HEK293T (cell line): ENCODE data around the gene ACTR1B.

Experiments used
- CTCF ChIA-PET: fragments of 350-600 bp; formaldehyde crosslinking; extraction: SDS; loops from one replicate; lab custom pipeline; 2021; ENCODE audit warnings: antibody characterized with exemption, inconsistent platforms; lab: Yijun Ruan, JAX
- POLR2A ChIA-PET: fragments of 350-600 bp; formaldehyde crosslinking; extraction: SDS; loops from one replicate; lab custom pipeline; 2020; ENCODE audit warnings: antibody characterized with exemption, inconsistent platforms; lab: Yijun Ruan, JAX
- DNase-seq: peaks from one replicate; pipeline ENCODE4 v3.0.0; 2012; ENCODE audit warnings: mixed read lengths; ENCODE audit errors: extremely low spot score
- ARNT ChIP-seq: fragments of 450-650 bp; IDR thresholded peaks from 2 replicates; pipeline ENCODE4 v1.6.1; 2017; ENCODE audit warnings: mild to moderate bottlenecking
- BHLHE40 ChIP-seq: fragments of 450-650 bp; IDR thresholded peaks from 2 replicates; pipeline ENCODE4 v1.6.1; 2016; ENCODE audit warnings: mild to moderate bottlenecking, moderate library complexity, borderline replicate concordance
- CTBP1 ChIP-seq: fragments of 450-650 bp; IDR thresholded peaks from 2 replicates; pipeline ENCODE4 v1.6.1; 2016; ENCODE audit warnings: borderline replicate concordance
- ELF4 ChIP-seq: fragments of 450-650 bp; IDR thresholded peaks from 2 replicates; pipeline ENCODE4 v1.6.1; 2017; ENCODE audit warnings: antibody characterized with exemption
- FOXA1 ChIP-seq: fragments of 450-650 bp; IDR thresholded peaks from 2 replicates; pipeline ENCODE4 v1.6.1; 2016; ENCODE audit warnings: mild to moderate bottlenecking
- FOXK2 ChIP-seq: fragments of 450-650 bp; IDR thresholded peaks from 2 replicates; pipeline ENCODE4 v1.6.1; 2016; ENCODE audit warnings: mild to moderate bottlenecking
- FOXM1 ChIP-seq: fragments of 450-650 bp; IDR thresholded peaks from 2 replicates; pipeline ENCODE4 v1.6.1; 2017; ENCODE audit warnings: mild to moderate bottlenecking, borderline replicate concordance
- HDGF ChIP-seq: fragments of 450-650 bp; IDR thresholded peaks from 2 replicates; pipeline ENCODE4 v1.6.1; 2017; ENCODE audit warnings: antibody characterized with exemption, borderline replicate concordance
- L3MBTL2 ChIP-seq: fragments of 450-650 bp; conservative IDR thresholded peaks from 2 replicates; pipeline ENCODE4 v1.6.1; 2016; ENCODE audit warnings: mild to moderate bottlenecking
- LEF1 ChIP-seq: fragments of 450-650 bp; IDR thresholded peaks from 2 replicates; pipeline ENCODE4 v1.6.1; 2017; ENCODE audit warnings: mild to moderate bottlenecking, borderline replicate concordance
- NFRKB ChIP-seq: fragments of 450-650 bp; IDR thresholded peaks from 2 replicates; pipeline ENCODE4 v1.6.1; 2016; ENCODE audit warnings: mild to moderate bottlenecking, moderate library complexity
- PKNOX1 ChIP-seq: fragments of 450-650 bp; IDR thresholded peaks from 2 replicates; pipeline ENCODE4 v1.6.1; 2016
- SP1 ChIP-seq: fragments of 450-650 bp; IDR thresholded peaks from 2 replicates; pipeline ENCODE4 v1.6.1; 2017
- SUZ12 ChIP-seq: fragments of 450-650 bp; IDR thresholded peaks from 2 replicates; pipeline ENCODE4 v1.6.1; 2016; ENCODE audit warnings: mild to moderate bottlenecking
- TARDBP ChIP-seq: fragments of 450-650 bp; IDR thresholded peaks from 2 replicates; pipeline ENCODE4 v1.6.1; 2016
- ZNF384 ChIP-seq: fragments of 450-650 bp; IDR thresholded peaks from 2 replicates; pipeline ENCODE4 v1.6.1; 2016

Gene ACTR1B

GRCh38 chr2:97703741-97704140 is 39.9 kb upstream of the ACTR1B start:
- CTCF ChIA-PET, result interaction anchor here (1.0 kb wide), 1 partner anchor 37 kb away, joined by 4 read pairs; no protein-coding TSS in a partner anchor
- POLR2A ChIA-PET, result no interaction called here
- TF ChIP-seq ARNT, result no peak
- TF ChIP-seq HDGF, result no peak
- TF ChIP-seq BHLHE40, result no peak
- TF ChIP-seq CTBP1, result no peak
- TF ChIP-seq SUZ12, result no peak
- no peak for TF ChIP-seq NFRKB
- TF ChIP-seq SP1, result no peak
- TF ChIP-seq LEF1, result no peak
- no peak for TF ChIP-seq FOXM1
- no peak for TF ChIP-seq FOXA1
- no peak for TF ChIP-seq PKNOX1
- TF ChIP-seq TARDBP, result no peak
- no peak for TF ChIP-seq ZNF384
- TF ChIP-seq L3MBTL2, result no peak
- no peak for TF ChIP-seq FOXK2
- TF ChIP-seq ELF4, result no peak
- DNase-seq, result no peak

GRCh38 chr2:97702731-97703470 is 39.1 kb upstream of the ACTR1B start:
- POLR2A ChIA-PET, result no interaction called here
- TF ChIP-seq SUZ12, result no peak
- TF ChIP-seq PKNOX1, result no peak
- no peak for TF ChIP-seq CTBP1
- no peak for TF ChIP-seq FOXA1
- no peak for TF ChIP-seq BHLHE40
- TF ChIP-seq ELF4, result no peak
- TF ChIP-seq NFRKB, result no peak
- TF ChIP-seq ARNT, result no peak
- TF ChIP-seq FOXM1, result no peak
- TF ChIP-seq ZNF384, result no peak
- CTCF ChIA-PET, result interaction anchor here (0.7 to 1.6 kb wide), 3 partner anchors 38 to 678 kb away, joined by 3 to 5 read pairs (median 4); no protein-coding TSS in a partner anchor
- DNase-seq, result no peak

GRCh38 chr2:97701851-97702465 is 38.1 kb upstream of the ACTR1B start:
- TF ChIP-seq BHLHE40, result no peak
- TF ChIP-seq FOXM1, result no peak
- no peak for TF ChIP-seq ZNF384
- no peak for TF ChIP-seq ARNT
- TF ChIP-seq FOXA1, result no peak
- TF ChIP-seq NFRKB, result no peak
- no peak for TF ChIP-seq SP1
- TF ChIP-seq CTBP1, result no peak
- TF ChIP-seq TARDBP, result no peak
- no peak for TF ChIP-seq HDGF
- no peak for TF ChIP-seq LEF1
- ChIA-PET CTCF (interaction anchor here (0.7 to 1.6 kb wide), 2 partner anchors 46 to 679 kb away, joined by 3 to 5 read pairs; no protein-coding TSS in a partner anchor), POLR2A (no interaction called here)
- no peak for DNase-seq

- no peak for DNase-seq
- no peak for TF ChIP-seq TARDBP
- TF ChIP-seq FOXA1, result no peak
- TF ChIP-seq SP1, result no peak
- ChIA-PET CTCF (no interaction called here), POLR2A (no interaction called here)
Measured at GRCh38 chr2:97701186-97701585, 37.3 kb upstream of the ACTR1B start.

GRCh38 chr2:97699765-97700444 is 36.1 kb upstream of the ACTR1B start:
- DNase-seq, result peak; percentile 68
- ChIA-PET POLR2A (interaction anchor here (0.6 to 5.7 kb wide), 5 partner anchors 8 to 110 kb away, joined by 3 to 39 read pairs (median 4); partner anchors contain the start of genes ACTR1B, ANKRD36B and COX5B), CTCF (interaction anchor here (0.6 to 5.8 kb wide), 16 partner anchors 9 to 1146 kb away, joined by 3 to 80 read pairs (median 3); partner anchors contain the start of gene ANKRD36B)
- TF ChIP-seq FOXA1 (no peak), PKNOX1 (no peak), L3MBTL2 (peak; percentile 94), ZNF384 (no peak)

- CTCF ChIA-PET, result interaction anchor here (1.4 to 5.8 kb wide), 5 partner anchors 10 to 108 kb away, joined by 3 to 80 read pairs (median 11); partner anchors contain the start of genes ACTR1B and ANKRD36B
- POLR2A ChIA-PET, result interaction anchor here (3.4 to 5.7 kb wide), 2 partner anchors 34 to 108 kb away, joined by 18 to 39 read pairs; partner anchors contain the start of genes ACTR1B and ANKRD36B
- no peak for DNase-seq
Measured at GRCh38 chr2:97698530-97698929, 34.7 kb upstream of the ACTR1B start.

More at GRCh38 chr2:97698530-97698929, 34.7 kb upstream of the ACTR1B start:
- TF ChIP-seq BHLHE40, result no peak
- TF ChIP-seq TARDBP, result no peak
- no peak for TF ChIP-seq FOXA1
- TF ChIP-seq CTBP1, result no peak
